ACC112 (cell line): ENCODE measurements around the gene MEI4.

ENCODE experiments used
- H2AFZ ChIP-seq: fragments of 200-600 bp; sonication (generic); one replicate; pipeline ENCODE4 v1.6.0; 2017; ENCODE audit warnings: antibody characterized with exemption, low read length; ENCODE audit not compliant: unreplicated experiment
- H3K27ac ChIP-seq: fragments of 200-600 bp; sonication (generic); 2 replicates; pipeline ENCODE4 v1.5.1; 2014; ENCODE audit warnings: low read depth, mild to moderate bottlenecking, antibody characterized with exemption, low read length, moderate library complexity
- H3K27me3 ChIP-seq: fragments of 200-600 bp; sonication (generic); 2 replicates; pipeline ENCODE4 v1.6.1; 2014; ENCODE audit warnings: mild to moderate bottlenecking, antibody characterized with exemption, low read length, moderate library complexity, mixed read lengths; ENCODE audit not compliant: insufficient read depth
- H3K36me3 ChIP-seq: fragments of 200-600 bp; sonication (generic); 2 replicates; pipeline ENCODE4 v1.6.1; 2016; ENCODE audit warnings: mild to moderate bottlenecking, antibody characterized with exemption, low read length, moderate library complexity, mixed read lengths; ENCODE audit not compliant: insufficient read depth
- H3K4me1 ChIP-seq: fragments of 200-600 bp; sonication (generic); one replicate; pipeline ENCODE4 v1.6.1; 2016; ENCODE audit warnings: low read length, mixed read lengths; ENCODE audit not compliant: insufficient read depth, unreplicated experiment, control insufficient read depth
- H3K4me3 ChIP-seq: fragments of 200-600 bp; sonication (generic); 2 replicates; pipeline ENCODE4 v1.5.1; 2014; ENCODE audit warnings: mild to moderate bottlenecking, low read depth, low read length
- H3K79me2 ChIP-seq: fragments of 200-600 bp; sonication (generic); one replicate; pipeline ENCODE4 v1.6.0; 2016; ENCODE audit warnings: low read length; ENCODE audit not compliant: control insufficient read depth, unreplicated experiment, insufficient read depth

The MEI4 gene

DNA sequence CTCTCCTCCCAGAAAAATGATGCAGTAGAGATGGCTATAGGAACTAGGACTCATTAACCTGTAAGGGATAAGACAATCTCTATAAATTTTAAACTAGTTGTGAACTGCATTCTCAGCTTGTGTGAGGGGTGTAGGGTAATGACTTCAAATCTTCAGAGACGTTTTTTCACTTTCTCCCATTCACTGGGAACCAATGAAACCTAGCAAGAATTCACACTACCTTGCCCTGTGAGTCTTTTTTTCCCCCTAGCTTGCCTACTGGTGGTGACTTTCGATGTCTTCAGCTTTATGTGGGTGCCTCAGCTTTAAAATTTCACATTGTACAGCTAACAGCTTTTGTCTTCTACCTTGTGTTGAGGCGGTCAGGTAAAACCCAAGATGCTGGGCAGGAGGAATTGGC lies 192.0 kb downstream of the MEI4 start:
- H3K27me3 ChIP-seq, result no peaks in the 10 kb centered on the region
- H3K4me1 ChIP-seq, result no peaks in the 10 kb centered on the region
- no peaks in the 10 kb centered on the region for H3K79me2 ChIP-seq
- no peak overlapping the region for H3K27ac ChIP-seq
- H3K36me3 ChIP-seq, result no peaks in the 10 kb centered on the region
- H2AFZ ChIP-seq, result no peak overlapping the region
- H3K4me3 ChIP-seq, result no peak overlapping the region

DNA sequence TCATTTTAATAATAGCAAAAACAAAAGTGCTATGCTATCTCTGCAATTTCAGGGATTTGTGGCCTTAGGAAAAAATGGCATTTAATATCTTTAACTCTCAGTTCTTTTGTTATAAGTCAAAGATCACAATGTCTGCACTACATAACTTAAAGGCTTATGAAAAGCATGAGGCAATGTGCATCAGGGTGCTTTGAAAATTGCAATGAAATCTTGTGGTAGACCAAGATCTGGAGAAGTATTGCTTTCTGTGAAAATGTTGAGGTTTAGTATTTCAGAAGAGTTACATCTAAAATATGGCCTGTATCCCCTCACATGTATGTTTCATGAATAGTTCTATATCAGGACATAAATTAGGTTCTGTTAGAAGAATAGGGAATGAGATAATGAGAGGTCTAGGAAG lies 200.6 kb downstream of the MEI4 start:
- H3K36me3 ChIP-seq, result no peaks in the 10 kb centered on the region
- no peak overlapping the region for H3K4me3 ChIP-seq
- H3K4me1 ChIP-seq, result no peaks in the 10 kb centered on the region
- H3K27me3 ChIP-seq, result no peaks in the 10 kb centered on the region
- H3K79me2 ChIP-seq, result no peaks in the 10 kb centered on the region
- H3K27ac ChIP-seq, result no peak overlapping the region
- H2AFZ ChIP-seq, result no peak overlapping the region

DNA sequence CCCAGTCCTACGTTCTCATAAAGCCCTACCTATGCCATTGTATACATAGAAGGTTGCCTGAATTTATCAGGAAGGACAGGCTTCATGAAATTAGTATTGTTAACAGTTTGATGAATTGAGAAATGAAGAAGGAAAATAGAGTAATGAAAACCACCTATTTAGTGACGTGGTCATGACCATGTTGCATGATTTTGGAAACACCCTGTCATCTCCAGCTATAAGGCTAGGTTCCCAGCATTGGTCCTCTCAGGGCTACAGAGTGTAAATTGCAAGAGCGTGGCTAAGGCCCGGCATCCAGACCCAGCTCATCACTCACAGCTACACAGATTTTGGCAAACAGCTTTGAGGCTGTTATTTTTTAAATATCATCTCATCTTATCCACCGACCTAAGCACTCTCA lies 203.6 kb downstream of the MEI4 start:
- no peaks in the 10 kb centered on the region for H3K79me2 ChIP-seq
- no peaks in the 10 kb centered on the region for H3K27me3 ChIP-seq
- no peaks in the 10 kb centered on the region for H3K36me3 ChIP-seq
- H3K4me1 ChIP-seq, result no peaks in the 10 kb centered on the region
- no peak overlapping the region for H3K4me3 ChIP-seq
- no peak overlapping the region for H2AFZ ChIP-seq
- no peak overlapping the region for H3K27ac ChIP-seq

DNA sequence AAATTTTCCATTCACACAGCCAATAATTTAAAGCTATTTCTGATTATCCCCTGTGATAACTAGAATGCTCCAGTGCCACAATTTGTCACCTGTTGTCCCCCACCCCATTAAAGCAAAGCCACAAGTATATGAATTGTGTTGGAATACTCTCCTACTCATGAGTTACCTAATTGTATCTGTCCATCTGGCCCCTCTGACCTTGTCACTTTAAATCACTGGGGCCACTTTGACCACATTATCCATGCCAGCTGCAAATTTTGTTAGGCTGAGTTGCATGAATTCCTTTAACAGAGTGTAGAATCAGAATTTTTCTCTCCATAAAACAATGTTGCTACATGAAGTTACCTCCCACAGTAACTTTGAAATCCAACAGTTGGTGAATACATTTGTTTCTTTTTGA lies 204.6 kb downstream of the MEI4 start:
- Histone ChIP-seq H2AFZ (no peak overlapping the region), H3K27me3 (no peaks in the 10 kb centered on the region), H3K4me1 (no peaks in the 10 kb centered on the region), H3K27ac (no peak overlapping the region), H3K4me3 (no peak overlapping the region), H3K79me2 (no peaks in the 10 kb centered on the region), H3K36me3 (no peaks in the 10 kb centered on the region)

DNA sequence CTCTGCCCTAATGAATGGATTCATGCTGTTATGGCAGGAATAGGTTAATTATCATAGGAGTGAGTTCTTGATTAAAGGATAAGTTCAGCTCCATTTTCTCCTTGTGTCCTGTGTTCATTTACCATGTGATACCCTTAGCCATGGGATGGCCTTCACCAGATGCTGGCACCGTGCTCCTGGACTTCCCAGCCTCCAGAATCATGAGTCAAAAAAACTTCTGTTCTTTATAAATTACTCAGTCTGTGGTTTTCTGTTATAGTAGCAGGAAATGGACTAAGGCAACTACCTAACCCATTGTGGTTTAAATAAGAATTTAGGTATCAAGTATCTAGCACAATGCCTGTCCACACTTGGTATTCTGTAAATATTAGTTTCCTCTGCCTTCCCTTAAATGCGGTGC lies 223.5 kb downstream of the MEI4 start:
- Histone ChIP-seq H3K4me1 (no peaks in the 10 kb centered on the region), H3K27me3 (no peaks in the 10 kb centered on the region)

GRCh38 chr6:77879527-77879926 lies 226.7 kb downstream of the MEI4 start:
- Histone ChIP-seq H3K27me3 (no peaks in the 10 kb centered on the region), H3K27ac (no peak overlapping the region), H3K79me2 (no peaks in the 10 kb centered on the region), H3K4me1 (no peaks in the 10 kb centered on the region), H3K4me3 (no peak overlapping the region), H3K36me3 (no peaks in the 10 kb centered on the region), H2AFZ (no peak overlapping the region)

More for the DNA sequence above, 223.5 kb downstream of the MEI4 start:
- Histone ChIP-seq H3K27ac (no peak overlapping the region), H3K79me2 (no peaks in the 10 kb centered on the region), H2AFZ (no peak overlapping the region), H3K4me3 (no peak overlapping the region), H3K36me3 (no peaks in the 10 kb centered on the region)

DNA sequence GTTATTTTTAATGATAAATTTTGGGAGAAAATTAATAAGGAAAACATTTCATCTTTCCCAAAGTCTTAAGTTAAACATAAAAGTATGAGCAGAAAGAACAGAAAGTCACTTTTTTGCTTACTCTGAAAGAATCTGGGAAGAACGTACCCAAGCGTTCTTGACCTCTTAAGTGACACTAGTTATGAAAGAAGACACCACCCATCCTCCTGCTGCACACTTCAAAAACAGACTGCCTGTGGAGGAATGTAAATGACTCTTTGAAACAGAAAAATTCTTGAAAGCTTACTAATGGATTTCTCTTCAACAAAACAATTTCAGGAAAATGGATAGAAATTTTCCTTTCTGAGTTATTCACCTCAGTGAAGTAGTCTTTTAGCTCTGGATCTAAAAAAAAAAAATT lies 227.7 kb downstream of the MEI4 start:
- Histone ChIP-seq H3K4me1 (no peaks in the 10 kb centered on the region), H2AFZ (no peak overlapping the region), H3K27me3 (no peaks in the 10 kb centered on the region), H3K36me3 (no peaks in the 10 kb centered on the region), H3K4me3 (no peak overlapping the region), H3K79me2 (no peaks in the 10 kb centered on the region), H3K27ac (no peak overlapping the region)

GRCh38 chr6:77883851-77884250 lies 231.0 kb downstream of the MEI4 start:
- no peak overlapping the region for H2AFZ ChIP-seq
- no peaks in the 10 kb centered on the region for H3K4me1 ChIP-seq
- H3K4me3 ChIP-seq, result no peak overlapping the region
- no peak overlapping the region for H3K27ac ChIP-seq
- H3K36me3 ChIP-seq, result no peaks in the 10 kb centered on the region
- H3K79me2 ChIP-seq, result no peaks in the 10 kb centered on the region
- H3K27me3 ChIP-seq, result no peaks in the 10 kb centered on the region

- Histone ChIP-seq H3K36me3 (no peaks in the 10 kb centered on the region), H2AFZ (no peak overlapping the region), H3K27ac (no peak overlapping the region), H3K79me2 (no peaks in the 10 kb centered on the region), H3K27me3 (no peaks in the 10 kb centered on the region), H3K4me3 (no peak overlapping the region), H3K4me1 (no peaks in the 10 kb centered on the region)
Measured at GRCh38 chr6:77893391-77893790, 240.6 kb downstream of the MEI4 start.

DNA sequence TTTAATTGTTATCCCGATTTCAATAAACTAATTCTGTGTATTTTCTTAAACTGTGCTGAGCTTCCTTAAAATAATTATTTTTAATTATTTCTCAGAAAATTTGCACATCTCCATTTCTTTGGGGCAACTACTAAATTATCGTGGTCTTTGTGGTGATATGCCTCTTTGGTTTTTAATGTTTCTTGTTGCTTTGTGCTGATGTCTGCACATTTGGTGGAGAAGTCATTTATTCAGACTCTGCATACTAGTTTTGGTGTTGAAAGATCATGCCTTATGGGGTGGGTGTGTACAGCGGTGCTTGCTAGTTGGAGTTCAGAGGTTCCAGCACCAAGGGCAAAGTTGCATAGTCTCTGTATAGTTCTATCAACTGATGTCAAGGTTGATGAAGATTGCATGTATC lies 253.2 kb downstream of the MEI4 start:
- no peaks in the 10 kb centered on the region for H3K4me1 ChIP-seq
- H3K27me3 ChIP-seq, result no peaks in the 10 kb centered on the region
- H3K4me3 ChIP-seq, result no peak overlapping the region
- no peaks in the 10 kb centered on the region for H3K36me3 ChIP-seq
- no peak overlapping the region for H3K27ac ChIP-seq
- no peaks in the 10 kb centered on the region for H3K79me2 ChIP-seq
- no peak overlapping the region for H2AFZ ChIP-seq

- no peaks in the 10 kb centered on the region for H3K4me1 ChIP-seq
- no peaks in the 10 kb centered on the region for H3K79me2 ChIP-seq
- no peak overlapping the region for H3K4me3 ChIP-seq
- H3K27ac ChIP-seq, result no peak overlapping the region
- no peaks in the 10 kb centered on the region for H3K36me3 ChIP-seq
- H3K27me3 ChIP-seq, result no peaks in the 10 kb centered on the region
- no peak overlapping the region for H2AFZ ChIP-seq
Measured at GRCh38 chr6:77910826-77911225, 258.0 kb downstream of the MEI4 start.
